ENCODE data around the gene COL4A6.
"Not testable (repeated sequence)": the region's sequence is repeated elsewhere in the genome, so short reads cannot be mapped to it uniquely, and the experiment has no call there.

The COL4A6 gene

GRCh38 chrX:108397627-108398391 is 40.4 kb downstream of the COL4A6 start:
- DNase-seq, result no peak

- DNase-seq, result no peak
Measured at GRCh38 chrX:108396986-108397385, 41.2 kb downstream of the COL4A6 start.

DNA sequence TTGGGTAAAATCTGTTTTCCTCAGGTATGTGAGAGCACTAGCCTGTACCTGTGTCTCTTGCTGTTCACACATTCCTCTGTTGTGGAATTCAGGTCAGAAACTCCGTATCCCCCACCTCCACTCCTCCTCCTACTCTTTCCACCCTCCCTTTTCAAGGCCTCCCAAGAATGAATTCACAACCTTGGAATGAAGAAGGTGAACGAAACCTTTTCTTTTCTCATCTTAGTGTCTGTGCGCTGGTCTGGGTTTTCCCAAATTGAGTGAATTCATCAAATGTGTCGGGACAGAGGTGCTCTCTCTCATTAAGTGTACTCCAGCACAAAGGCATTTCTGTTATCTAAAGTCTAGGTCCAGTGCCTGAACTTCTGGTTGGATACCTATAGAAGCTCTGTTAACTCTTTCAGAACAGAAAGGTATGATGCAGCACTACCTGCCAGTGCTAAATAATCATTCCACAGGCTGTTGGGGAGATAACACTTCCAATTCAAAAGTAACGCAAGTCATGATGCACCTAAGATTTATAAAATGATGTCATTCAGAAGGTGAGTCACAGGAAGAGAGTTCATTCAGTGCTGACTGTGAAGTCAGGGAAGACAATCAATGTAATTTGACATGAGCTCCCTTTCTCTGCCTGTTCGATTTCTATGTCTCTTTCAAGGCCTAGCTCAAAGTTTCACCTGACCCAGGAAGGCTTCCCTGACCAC is 41.9 kb downstream of the COL4A6 start:
- DNase-seq, result no peak

DNA sequence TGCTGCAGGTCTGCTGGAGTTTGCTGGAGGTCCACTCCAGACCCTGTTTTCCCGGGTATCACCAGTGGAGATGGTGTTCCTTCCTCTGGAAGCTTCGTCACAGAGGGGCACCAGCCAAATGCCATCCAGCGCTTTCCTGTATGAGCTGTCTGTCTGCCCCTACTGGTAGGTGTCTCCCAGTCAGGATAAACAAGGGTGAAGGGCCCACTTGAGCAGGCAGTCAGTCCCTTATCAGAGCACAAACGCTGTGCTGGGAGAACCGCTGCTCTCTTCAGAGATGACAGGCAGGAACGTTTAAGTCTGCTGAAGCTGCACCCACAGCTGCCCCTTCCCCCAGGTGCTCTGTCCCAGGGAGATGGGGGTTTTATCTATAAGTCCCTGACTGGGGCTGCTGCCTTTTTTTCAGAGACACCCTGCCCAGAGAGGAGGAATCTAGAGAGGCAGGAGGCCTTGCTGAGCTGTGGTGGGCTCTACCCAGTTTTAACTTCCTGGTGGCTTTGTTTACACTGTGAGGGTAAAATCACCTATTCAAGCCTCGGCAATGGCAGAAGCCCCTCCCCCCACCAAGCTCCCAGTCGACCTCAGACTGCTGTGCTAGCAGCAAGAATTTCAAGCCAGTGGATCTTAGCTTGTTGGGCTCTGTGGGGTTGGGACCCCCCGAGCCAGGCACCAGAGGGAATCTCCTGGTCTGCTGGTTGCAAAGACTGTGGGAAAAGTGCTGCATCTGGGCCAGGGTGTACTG is 47.1 kb downstream of the COL4A6 start:
- DNase-seq, result not testable (repeated sequence)

GRCh38 chrX:108384783-108385182 is 53.4 kb downstream of the COL4A6 start:
- DNase-seq, result no peak

GRCh38 chrX:108380222-108380621 is 58.0 kb downstream of the COL4A6 start:
- no peak for DNase-seq

GRCh38 chrX:108376821-108377220 is 61.4 kb downstream of the COL4A6 start:
- not testable (repeated sequence) for DNase-seq

DNA sequence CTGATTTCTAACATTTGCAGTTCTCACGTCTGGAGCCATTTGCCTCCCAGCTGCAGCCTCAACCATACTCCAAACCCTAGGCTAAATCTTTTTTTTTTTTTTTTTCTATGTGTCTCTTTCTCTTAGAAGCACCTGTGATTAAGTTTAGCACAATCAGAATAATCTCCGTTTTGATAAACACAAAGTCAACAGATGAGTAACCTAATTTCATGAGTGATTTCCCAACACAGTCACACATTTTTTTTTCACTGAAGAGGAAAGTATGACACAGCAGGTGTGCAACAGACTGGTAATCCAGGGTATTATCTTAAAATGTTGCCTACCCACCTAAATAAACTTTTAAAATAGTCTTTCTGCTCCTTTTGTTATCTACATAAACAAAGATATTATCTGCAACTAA is 62.6 kb downstream of the COL4A6 start:
- DNase-seq, result not testable (repeated sequence)

DNA sequence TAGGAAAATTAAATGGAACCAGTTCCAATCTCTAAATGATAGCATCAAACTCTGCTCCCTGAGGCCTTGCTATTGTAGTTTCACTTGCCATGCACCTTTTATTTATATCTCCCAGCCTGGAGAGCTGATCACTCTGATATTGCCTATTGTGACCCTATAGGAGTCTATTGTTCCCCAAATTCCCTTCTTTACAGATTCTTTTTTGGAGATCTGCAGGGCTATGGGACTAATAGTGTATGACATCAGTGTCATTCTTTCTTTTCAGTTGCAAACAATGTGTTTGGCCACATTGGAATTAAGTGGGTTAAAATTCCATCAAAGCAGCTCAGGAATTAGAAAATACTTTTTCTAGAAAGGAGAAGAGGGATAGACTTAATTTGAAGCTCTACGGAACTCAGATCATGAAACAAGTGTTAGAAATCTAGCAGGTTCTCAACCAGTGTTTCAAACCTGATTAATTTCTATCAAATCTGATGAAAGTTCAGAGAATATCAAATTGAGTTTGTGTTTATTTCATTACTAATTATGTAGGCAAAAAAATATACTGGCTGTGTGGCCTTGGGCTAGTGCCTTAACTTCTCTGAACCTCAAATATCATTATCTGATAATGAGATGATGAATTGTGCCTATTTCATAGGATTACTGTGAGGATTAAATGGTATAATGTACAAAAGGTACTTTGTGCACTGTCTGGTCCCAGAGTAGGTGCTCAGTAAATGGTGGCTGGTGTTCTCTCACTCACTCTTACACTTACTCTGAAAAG is 71.4 kb downstream of the COL4A6 start:
- no peak for DNase-seq

DNA sequence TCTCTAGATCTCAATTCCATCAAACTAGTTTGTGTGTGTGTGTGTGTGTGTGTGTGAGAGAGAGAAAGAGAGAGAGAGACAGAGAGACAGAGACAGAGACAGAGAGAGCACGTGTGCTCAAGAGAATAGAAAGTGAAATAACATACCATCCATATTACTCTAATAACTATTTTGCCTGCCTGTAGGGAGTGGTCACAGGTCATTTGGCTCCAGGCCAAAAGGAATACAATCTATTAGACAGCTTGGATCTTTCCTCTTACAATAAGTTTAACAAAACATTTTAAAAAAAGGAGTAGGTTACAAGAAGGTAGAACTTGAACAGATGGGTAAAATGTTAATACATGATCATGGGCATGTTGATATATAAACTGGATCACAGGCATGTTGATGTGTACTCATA is 76.2 kb downstream of the COL4A6 start:
- DNase-seq, result no peak

- DNase-seq, result no peak
Measured at GRCh38 chrX:108361316-108361715, 76.9 kb downstream of the COL4A6 start.

GRCh38 chrX:108359806-108360602 is 78.2 kb downstream of the COL4A6 start:
- DNase-seq, result no peak

- no peak for DNase-seq
Measured at GRCh38 chrX:108353452-108353851, 84.8 kb downstream of the COL4A6 start.

DNA sequence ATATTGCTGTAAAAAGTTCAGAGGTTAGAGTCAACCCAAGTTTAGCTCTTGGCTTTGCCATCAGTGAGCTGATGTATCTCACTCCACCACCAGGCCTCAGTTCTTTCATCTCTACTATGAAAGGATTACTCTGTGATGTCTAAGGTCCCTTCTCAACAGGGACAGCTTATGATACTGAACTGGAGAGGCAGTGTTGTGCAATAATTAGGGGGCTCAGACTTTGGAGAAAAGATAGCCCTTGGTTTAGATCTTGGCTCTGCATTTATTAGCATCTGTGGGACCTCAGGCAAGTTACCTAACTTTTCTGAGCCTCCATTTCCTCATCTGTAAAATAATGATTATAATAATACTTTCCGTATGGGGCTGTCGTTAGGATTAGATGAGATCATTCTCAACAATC is 89.0 kb downstream of the COL4A6 start:
- no peak for DNase-seq

GRCh38 chrX:108348525-108348924 is 89.7 kb downstream of the COL4A6 start:
- no peak for DNase-seq

DNA sequence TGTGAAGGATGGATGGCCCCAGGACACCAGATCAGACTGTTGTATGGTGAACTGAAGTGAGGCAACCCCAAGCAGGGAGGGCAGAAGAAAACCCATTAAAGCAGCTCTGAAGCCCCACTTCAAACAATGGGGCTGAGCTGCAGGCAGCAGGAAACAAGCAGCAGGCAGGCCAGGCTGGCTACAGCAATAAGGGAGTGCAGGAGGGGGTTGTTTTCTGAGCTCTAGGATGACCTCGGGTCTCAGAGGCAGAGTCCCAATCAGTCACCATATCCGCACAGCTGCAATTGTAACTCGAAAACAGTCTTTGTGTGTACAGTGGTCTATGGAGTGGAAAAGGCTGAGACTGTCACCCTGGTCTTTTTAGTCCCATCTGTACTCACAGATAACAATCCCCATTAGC is 90.4 kb downstream of the COL4A6 start:
- DNase-seq, result no peak

DNA sequence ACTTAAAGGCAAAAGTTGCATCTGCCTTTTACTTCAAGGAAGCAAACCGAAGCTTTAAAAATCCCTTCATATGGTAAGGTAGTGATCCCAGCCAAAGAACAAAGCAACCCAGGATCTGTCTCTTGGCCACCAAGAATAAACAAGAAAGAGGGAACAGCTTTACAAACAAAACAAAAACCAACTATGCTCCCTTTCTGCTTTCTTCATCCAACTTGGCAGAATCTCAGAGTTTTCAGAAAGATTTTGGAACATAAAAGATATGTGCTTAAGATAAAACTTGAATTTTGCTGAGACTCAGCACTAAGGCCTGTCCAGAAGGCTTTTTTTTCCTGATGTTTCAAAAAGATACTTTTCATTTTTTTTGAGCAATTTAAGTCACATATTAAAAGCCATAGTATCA is 94.0 kb downstream of the COL4A6 start:
- no peak for DNase-seq

GRCh38 chrX:108341947-108342346 is 96.3 kb downstream of the COL4A6 start:
- DNase-seq, result no peak

DNA sequence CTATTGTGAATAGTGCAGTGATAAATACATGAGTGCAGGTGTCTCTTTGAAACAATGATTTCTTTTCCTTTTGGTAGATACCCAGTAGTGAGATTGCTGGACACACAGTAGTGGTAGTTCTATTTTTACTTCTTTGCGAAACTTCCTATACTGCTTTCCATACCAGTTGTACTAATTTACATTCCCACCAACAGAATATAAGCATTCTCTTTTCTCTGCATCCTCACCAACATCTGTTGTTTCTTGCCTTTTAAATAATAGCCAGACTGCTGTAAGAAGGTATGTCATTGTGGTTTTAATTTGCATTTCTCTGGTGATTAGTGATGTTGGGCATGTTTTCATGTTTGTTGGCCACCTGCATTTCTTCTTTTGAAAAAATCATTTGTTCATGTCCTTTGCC is 105.9 kb downstream of the COL4A6 start:
- DNase-seq, result no peak

- no peak for DNase-seq
Measured at GRCh38 chrX:108331126-108331909, 106.9 kb downstream of the COL4A6 start.

DNA sequence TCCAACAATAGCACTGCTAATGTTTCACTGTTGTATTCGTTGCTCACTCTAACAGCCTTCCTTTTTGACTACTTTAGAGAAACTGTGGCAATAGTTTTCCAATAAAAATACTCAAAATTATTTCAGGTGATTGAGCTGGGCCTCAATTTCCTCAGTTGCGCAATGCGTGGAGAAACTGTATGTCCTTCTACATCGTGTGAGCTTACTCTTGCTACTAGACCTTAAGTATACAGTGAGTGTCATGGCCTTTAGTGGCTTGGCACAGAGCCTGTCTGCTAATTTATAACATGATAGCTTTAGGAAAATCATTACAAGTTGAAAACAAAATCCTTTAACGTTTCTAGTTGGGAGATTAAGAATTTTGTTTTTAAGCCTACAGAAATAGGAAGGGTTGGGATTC is 114.5 kb downstream of the COL4A6 start:
- DNase-seq, result no peak

All from CD4-positive, alpha-beta T cell treated with Interleukin-1 beta for 1 hour (primary cell).